ENCODE measurements around the gene HTR3B.
"Not testable (repeated sequence)": the region's sequence is repeated elsewhere in the genome, so short reads cannot be mapped to it uniquely, and the experiment has no call there.

Gene HTR3B

GRCh38 chr11:113904379-113905101, at the start of gene HTR3B:
HTR3B (plus strand) TSS chr11:113904796; CDS start chr11:113904934, 138 bp downstream.
- no peak for DNase-seq

GRCh38 chr11:113855803-113856202, 48.8 kb upstream of the HTR3B start:
- DNase-seq: no peak

GRCh38 chr11:113856966-113857759, 47.4 kb upstream of the HTR3B start:
- DNase-seq: no peak

GRCh38 chr11:113859665-113860064, 44.9 kb upstream of the HTR3B start:
- no peak for DNase-seq

- DNase-seq: no peak
Measured at GRCh38 chr11:113862435-113862834, 42.2 kb upstream of the HTR3B start.

GRCh38 chr11:113864410-113864809, 40.2 kb upstream of the HTR3B start:
- DNase-seq: no peak

- DNase-seq: no peak
Measured at GRCh38 chr11:113865873-113866272, 38.7 kb upstream of the HTR3B start.

DNA sequence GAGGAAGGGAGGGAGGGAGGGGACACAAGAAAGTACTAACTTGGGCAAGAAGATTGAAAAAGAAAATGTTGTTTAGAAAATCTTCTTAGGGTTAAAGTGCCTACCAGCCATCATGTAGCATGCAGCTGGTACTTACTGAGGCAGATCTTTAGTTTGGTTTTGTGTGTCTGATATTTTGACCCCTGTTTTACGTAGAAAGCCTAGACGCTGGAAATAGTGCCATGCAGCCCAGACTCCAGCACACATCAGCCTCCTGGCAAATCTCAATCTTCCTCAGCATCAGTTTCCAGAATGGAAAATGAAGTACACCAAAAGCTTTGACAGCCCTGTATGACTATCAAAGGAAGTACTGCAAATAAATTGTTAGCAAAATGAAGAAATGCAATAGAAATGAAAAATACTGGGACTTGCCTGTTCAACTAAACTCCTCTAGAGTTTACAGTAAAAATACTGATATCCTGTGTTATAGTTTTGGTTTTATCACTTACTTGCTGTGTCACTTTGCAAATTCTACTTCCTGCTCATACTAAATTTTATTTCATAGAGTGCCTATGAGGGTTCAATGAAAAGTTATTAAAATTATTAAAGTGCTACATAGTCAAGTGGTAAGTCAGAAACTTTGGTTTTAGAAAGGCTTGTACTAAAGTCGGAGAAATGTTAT, 36.6 kb upstream of the HTR3B start:
- DNase-seq: no peak

- no peak for DNase-seq
Measured at GRCh38 chr11:113871336-113871735, 33.3 kb upstream of the HTR3B start.

- no peak for DNase-seq
Measured at GRCh38 chr11:113873236-113873626, 31.4 kb upstream of the HTR3B start.

DNA sequence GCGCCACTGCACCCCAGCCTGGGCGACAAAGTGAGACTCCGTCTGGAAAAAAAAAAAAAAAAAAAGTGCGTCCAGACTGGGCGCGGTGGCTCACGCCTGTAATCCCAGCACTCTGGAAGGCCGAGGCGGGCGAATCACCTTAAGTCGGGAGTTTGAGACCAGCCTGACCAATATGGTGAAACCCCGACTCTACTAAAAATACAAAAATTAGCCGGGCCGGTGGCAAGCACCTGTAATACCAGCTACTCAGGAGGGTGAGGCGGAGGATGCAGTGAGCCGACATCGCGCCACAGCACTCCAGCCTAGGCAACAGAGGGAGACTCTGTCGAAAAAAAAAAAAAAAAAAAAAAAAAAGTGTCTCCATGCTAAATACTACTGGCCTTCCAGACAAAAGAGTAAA, 30.5 kb upstream of the HTR3B start:
- DNase-seq: no peak

- DNase-seq: no peak
Measured at GRCh38 chr11:113874581-113875233, 29.9 kb upstream of the HTR3B start.

GRCh38 chr11:113875234-113876073, 29.1 kb upstream of the HTR3B start, which contains the start of gene USP28:
USP28 (minus strand) TSS chr11:113875572; CDS start chr11:113875501, 71 bp downstream.
- peak; percentile 70 for DNase-seq

DNA sequence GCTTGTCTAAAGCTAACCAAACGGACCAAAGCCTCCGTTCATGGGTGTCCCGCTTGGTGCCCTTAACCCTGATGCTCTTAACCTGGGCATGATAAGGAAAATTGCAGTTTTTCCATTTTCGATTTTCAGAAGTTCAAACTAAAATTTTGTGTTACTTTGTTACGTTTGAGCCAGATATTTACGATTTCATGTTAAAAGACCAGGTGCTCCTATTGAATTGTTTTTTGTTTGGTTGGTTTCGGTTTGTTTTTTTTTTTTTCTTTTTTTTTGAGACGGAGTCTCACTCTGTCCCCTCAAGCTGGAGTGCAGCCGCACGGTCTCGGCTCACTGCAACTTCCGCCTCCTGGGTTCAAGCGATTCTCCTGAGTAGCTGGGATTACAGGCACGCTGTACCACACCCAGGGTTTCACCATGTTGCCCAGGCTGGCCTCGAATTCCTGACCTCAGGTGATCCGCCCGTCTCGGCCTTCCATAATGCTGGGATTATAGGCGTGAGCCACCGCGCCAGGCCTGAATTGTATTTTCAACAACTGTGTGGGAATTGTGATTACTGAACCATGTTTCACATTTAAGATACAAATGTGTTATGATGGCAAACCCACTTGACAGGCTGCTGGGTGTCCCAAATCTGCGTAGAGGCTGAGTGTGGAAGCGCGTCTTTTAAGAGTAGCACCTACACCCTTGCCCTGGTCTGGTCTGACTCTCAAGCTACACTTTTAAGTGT, 28.4 kb upstream of the HTR3B start:
- DNase-seq: no peak

DNA sequence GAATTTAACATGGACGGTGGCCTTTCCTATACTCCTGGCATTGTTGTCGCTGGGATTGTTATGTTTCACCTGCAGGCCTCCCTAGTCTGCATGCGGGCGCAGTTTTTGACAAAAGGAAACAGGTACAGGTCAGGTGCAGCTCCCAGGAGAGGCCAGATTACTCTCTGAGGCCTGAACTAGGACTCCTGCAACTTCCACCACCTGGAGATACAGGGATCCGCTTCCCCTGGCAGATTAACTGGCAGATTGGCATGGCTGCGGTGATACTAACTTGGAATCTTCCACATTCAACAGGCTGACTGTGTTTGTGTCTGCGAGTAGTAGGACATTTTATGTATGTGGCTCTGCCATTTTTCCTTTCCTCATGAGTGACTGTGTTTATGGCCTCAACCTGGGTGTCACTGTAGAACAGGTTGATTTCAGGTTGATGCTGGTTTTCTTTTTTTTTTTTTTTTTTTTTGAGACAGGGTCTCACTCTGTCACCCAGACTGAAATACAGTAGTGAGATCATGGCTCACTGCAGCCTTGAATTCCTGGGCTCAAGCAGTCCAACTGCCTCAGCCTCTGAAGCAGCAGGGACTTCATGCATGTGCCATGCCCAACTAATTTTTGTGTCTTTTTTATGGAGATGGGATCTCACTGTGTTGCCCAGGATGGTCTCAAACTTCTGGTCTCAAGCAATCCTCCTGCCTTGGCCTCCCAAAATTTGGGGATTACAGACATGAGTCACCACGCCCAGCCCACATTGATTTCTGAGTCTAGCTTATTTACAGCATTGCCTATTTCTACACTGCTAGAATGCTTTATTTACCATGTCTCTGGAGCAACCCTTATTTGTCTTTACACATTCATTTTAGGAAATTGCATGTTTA, 27.6 kb upstream of the HTR3B start:
- DNase-seq: no peak

DNA sequence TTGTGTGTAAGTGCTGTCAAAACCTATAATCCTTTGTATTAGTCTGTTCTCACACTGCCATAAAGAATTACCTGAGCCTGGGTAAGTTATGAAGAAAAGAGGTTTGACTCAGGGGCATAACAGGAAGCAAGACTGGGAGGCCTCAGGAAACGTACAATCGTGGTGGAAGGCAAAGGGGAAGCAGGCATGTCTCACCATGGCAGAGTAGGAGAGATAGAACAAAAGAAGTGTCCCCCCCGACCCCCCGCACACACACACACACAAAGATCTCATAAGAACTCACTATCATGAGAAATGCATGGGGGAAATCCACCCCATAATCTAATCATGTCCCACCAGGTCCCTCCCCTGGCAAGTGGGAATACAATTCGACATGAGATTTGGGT, 26.9 kb upstream of the HTR3B start:
- no peak for DNase-seq

GRCh38 chr11:113879446-113879845, 25.1 kb upstream of the HTR3B start:
- DNase-seq: not testable (repeated sequence)

DNA sequence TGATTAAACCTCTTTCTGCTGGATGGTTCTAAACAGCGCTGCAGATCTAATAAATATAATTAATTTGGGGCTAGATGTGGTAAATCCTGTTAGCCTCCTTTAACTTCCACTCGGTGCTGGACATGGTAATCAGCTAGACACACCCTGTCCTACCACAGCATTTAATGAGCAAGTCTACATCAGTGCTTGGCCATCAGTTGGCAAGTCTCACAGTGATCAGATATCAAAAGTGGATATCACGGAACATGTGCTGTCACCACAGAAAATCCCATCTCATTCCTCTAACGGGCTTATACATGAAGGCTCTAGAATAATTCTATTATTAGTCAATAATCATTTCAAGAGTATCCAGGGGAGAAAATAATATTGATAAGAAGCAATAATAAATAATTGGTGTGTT, 23.6 kb upstream of the HTR3B start:
- DNase-seq: no peak

DNA sequence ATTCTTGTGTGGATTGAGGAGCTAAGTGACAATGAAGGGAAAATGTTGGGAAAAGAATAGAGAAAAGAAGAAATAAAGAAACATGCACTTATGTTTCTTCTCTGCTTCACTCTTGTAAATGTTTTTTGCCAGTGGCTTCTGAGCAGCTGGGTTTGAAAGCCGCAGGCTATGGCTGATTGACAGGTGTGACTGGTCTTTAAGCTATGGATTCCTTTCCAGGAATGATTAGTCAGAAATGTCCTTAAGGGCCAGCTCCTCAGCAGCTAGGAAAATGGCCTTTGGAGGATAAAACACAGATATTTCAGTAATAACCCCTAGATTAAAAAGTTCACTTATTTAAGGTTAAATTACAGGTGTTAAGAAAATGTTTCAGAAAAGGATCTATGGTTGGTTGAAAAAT, 22.7 kb upstream of the HTR3B start:
- no peak for DNase-seq

GRCh38 chr11:113884361-113884836, 20.2 kb upstream of the HTR3B start:
- no peak for DNase-seq
